HepG2 (cell line): ENCODE measurements around the gene SRP72. TPM values are rescaled to one million over a fixed set of nuclear protein-coding genes. Genes with fewer than 3 reads are reported as not detected.

Experiments
- ATAC-seq: fragments of 200-7000 bp; cut with Tn5 transposase; 3 replicates; pipeline ENCODE4 v1.9.1; 2020; ENCODE audit warnings: mild to moderate bottlenecking, moderate library complexity
- Bru-seq: library from RNA; stranded (reverse); fragments of 400-500 nt; gene quantifications from one replicate; lab custom pipeline; 2021; lab: Mats Ljungman, UMichigan
- BruChase-seq, 2 experiments: library from RNA; stranded (reverse); fragments of 400-500 nt; gene quantifications; one replicate each; lab custom pipeline; 2021; lab: Mats Ljungman, UMichigan
- BruUV-seq: library from RNA; stranded (reverse); fragments of 400-500 nt; replicated peaks from 2 replicates; lab custom pipeline; 2021; lab: Mats Ljungman, UMichigan
- CTCF ChIA-PET: fragments of 300-600 bp; formaldehyde crosslinking; extraction: SDS; loops from one replicate; lab custom pipeline; 2021; ENCODE audit warnings: low total read pairs, inconsistent platforms, low intra/inter-chr PET ratio; lab: Yijun Ruan, JAX
- POLR2A ChIA-PET: fragments of 350-600 bp; sonication (Branson Sonifier 250); formaldehyde crosslinking; loops from one replicate; lab custom pipeline; 2020; ENCODE audit warnings: antibody characterized with exemption, inconsistent platforms; lab: Yijun Ruan, JAX
- DNase-seq: peaks from one replicate; pipeline ENCODE4 v3.0.0-alpha.2; 2015; ENCODE audit warnings: low spot score
- FAIRE-seq: peaks from 3 replicates; lab custom pipeline; 2011; peaks lifted over from hg19 to GRCh38; lab: Jason Lieb, UNC
- H2AFZ ChIP-seq: one replicate; pipeline ENCODE4 v1.6.1; 2011; ENCODE audit warnings: low read length, inconsistent platforms
- H3K27ac ChIP-seq: fragments of 300-600 bp; 3 replicates; pipeline ENCODE4 v1.8.0; 2011; ENCODE audit warnings: mixed run types, mild to moderate bottlenecking, mixed read lengths, low read length, inconsistent platforms; ENCODE audit not compliant: insufficient read depth; ENCODE audit errors: extremely low read length
- H3K27me3 ChIP-seq, 2 experiments: fragments of 200-600 bp in 1 of 2; 2 replicates in 1 of 2; 3 replicates in 1 of 2; pipeline versions ENCODE4 v1.6.0 to v1.8.0; 2011; ENCODE audit warnings: low read length in 2 of 2, mild to moderate bottlenecking in 2 of 2, moderate library complexity in 2 of 2, inconsistent platforms in 1 of 2; ENCODE audit not compliant: insufficient read depth in 2 of 2, control insufficient read depth in 1 of 2
- H3K36me3 ChIP-seq, 2 experiments: fragments of 200-600 bp in 1 of 2; replicated peaks in 1 of 2; 2 replicates in 1 of 2; 3 replicates in 1 of 2; pipeline versions ENCODE4 v1.5.1 to v1.8.0; 2011; ENCODE audit warnings: low read length in 2 of 2, inconsistent platforms in 1 of 2; ENCODE audit not compliant: insufficient read depth in 2 of 2, control insufficient read depth in 1 of 2
- H3K4me1 ChIP-seq: 2 replicates; pipeline ENCODE4 v1.5.1; 2012; ENCODE audit warnings: low read length, inconsistent platforms; ENCODE audit not compliant: insufficient read depth
- H3K4me2 ChIP-seq: 2 replicates; pipeline ENCODE4 v1.6.0; 2011; ENCODE audit warnings: low read depth, low read length, inconsistent platforms
- H3K4me3 ChIP-seq, 3 experiments: fragments of 200-600 bp in 1 of 3; sonication (generic), shearing (Covaris generic) in 1 of 3; replicated peaks in 1 of 3; 2 replicates each; pipeline ENCODE4 v1.5.1; 2011 to 2016; ENCODE audit warnings: low read length in 3 of 3, inconsistent platforms in 2 of 3, low read depth in 2 of 3, mild to moderate bottlenecking in 2 of 3, control low read depth in 1 of 3, mixed read lengths in 1 of 3; ENCODE audit not compliant: insufficient read depth in 1 of 3
- H3K79me2 ChIP-seq: one replicate; pipeline ENCODE4 v1.6.1; 2011; ENCODE audit warnings: low read length, inconsistent platforms; ENCODE audit not compliant: insufficient read depth
- H3K9ac ChIP-seq: 2 replicates; pipeline ENCODE4 v1.6.0; 2011; ENCODE audit warnings: mild to moderate bottlenecking, low read depth, low read length, inconsistent platforms; ENCODE audit not compliant: insufficient read depth
- H3K9me3 ChIP-seq: 2 replicates; pipeline ENCODE4 v1.5.1; 2012; ENCODE audit warnings: mild to moderate bottlenecking, low read length
- H4K20me1 ChIP-seq: 2 replicates; pipeline ENCODE4 v1.6.0; 2011; ENCODE audit warnings: inconsistent platforms, mild to moderate bottlenecking, low read length, moderate library complexity; ENCODE audit not compliant: insufficient read depth
- CREB1 ChIP-seq, 2 experiments: fragments of 450-650 bp in 1 of 2; IDR thresholded peaks; 2 replicates each; pipeline ENCODE4 v1.6.1; 2016 to 2017; ENCODE audit warnings: control low read depth in 1 of 2, mild to moderate bottlenecking in 1 of 2, missing compliant biosample characterization in 1 of 2, missing genetic modification characterization in 1 of 2
- DBP ChIP-seq: sonication (generic); formaldehyde crosslinking; IDR thresholded peaks from 2 replicates; pipeline ENCODE4 v1.4.0; 2020; ENCODE audit warnings: missing genetic modification reagents; ENCODE audit errors: not compliant biosample characterization
- FOXP1 ChIP-seq, 2 experiments: fragments of 450-650 bp in 1 of 2; IDR thresholded peaks; 2 replicates each; pipeline ENCODE4 v1.6.1; 2017 to 2018; ENCODE audit warnings: antibody characterized with exemption in 1 of 2
- MYC ChIP-seq: sonication (generic); formaldehyde crosslinking; IDR thresholded peaks from 2 replicates; pipeline ENCODE4 v1.9.0; 2021; ENCODE audit warnings: missing genetic modification reagents, borderline replicate concordance
- SMARCE1 ChIP-seq: fragments of 450-650 bp; IDR thresholded peaks from 2 replicates; pipeline ENCODE4 v1.6.1; 2017; ENCODE audit warnings: borderline replicate concordance
- TIGD3 ChIP-seq: sonication (generic); formaldehyde crosslinking; IDR thresholded peaks from 2 replicates; pipeline ENCODE4 v1.5.1; 2020; ENCODE audit warnings: mild to moderate bottlenecking, missing genetic modification reagents, borderline replicate concordance
- ZFP41 ChIP-seq: sonication (generic); formaldehyde crosslinking; IDR thresholded peaks from 2 replicates; pipeline ENCODE4 v1.4.0; 2020; ENCODE audit warnings: mild to moderate bottlenecking, missing genetic modification reagents, borderline replicate concordance
- ZNF225 ChIP-seq: sonication (generic); formaldehyde crosslinking; IDR thresholded peaks from 2 replicates; pipeline ENCODE4 v1.4.0; 2020; ENCODE audit warnings: mild to moderate bottlenecking, missing genetic modification reagents
- ZNF235 ChIP-seq: sonication (generic); formaldehyde crosslinking; IDR thresholded peaks from 2 replicates; pipeline ENCODE4 v1.8.1; 2023; ENCODE audit warnings: mild to moderate bottlenecking, missing genetic modification reagents, borderline replicate concordance
- ZNF503 ChIP-seq: sonication (generic); formaldehyde crosslinking; IDR thresholded peaks from 2 replicates; pipeline ENCODE4 v1.4.0; 2020; ENCODE audit warnings: missing genetic modification reagents
- ZNF841 ChIP-seq: sonication (generic); formaldehyde crosslinking; IDR thresholded peaks from 2 replicates; pipeline ENCODE4 v1.8.1; 2023; ENCODE audit warnings: missing genetic modification reagents, borderline replicate concordance
- WGBS: methylation state at CpG from one replicate; pipeline ENCODE4 v1.1.6; 2017; ENCODE audit warnings: low lambda C conversion rate; 5-methylcytosine and 5-hydroxymethylcytosine counted together
- in situ Hi-C: cut with HindIII; loops from 2 replicates; pipeline ENCODE4 v1.10.0; 2017; ENCODE audit warnings: low pct_unique_long_range_greater_than_20kb; ENCODE audit not compliant: extremely low pct_ligation_motif_present
- intact Hi-C: fragments of 100-400 bp; cut with micrococcal nuclease; formaldehyde crosslinking; loops from one replicate; pipeline ENCODE4 v1.10.0; 2022; ENCODE audit not compliant: unreplicated experiment
- long read RNA-seq, 2 experiments: library from RNA in 1 of 2; library from polyadenylated mRNA in 1 of 2; stranded (forward) in 1 of 2; unstranded in 1 of 2; transcript quantifications; one replicate each; pipeline ENCODE4 v2.0.0, GENCODE V29; 2019 to 2022
- polyA minus RNA-seq, 3 experiments: library from RNA; depleted of rRNA, polyadenylated mRNA; stranded (reverse); fragments of >200 nt; gene quantifications; 2 replicates each; pipeline ENCODE4 v1.2.3, GENCODE V29; 2011; ENCODE audit warnings: low replicate concordance in 1 of 3
- polyA plus RNA-seq, 8 experiments: library from polyadenylated mRNA; depleted of rRNA in 3 of 8; stranded (reverse) in 7 of 8; unstranded in 1 of 8; fragments of >200 nt; fragmentation: Illumina TruSeq in 4 of 8; extraction: Trizol in 4 of 8; gene quantifications; 2 replicates each; pipeline versions ENCODE4 v1.2.1 to v1.2.3, GENCODE V29; 2011 to 2016; ENCODE audit warnings: low read depth in 4 of 8, missing spikeins in 1 of 8, mixed read lengths in 1 of 8; ENCODE audit not compliant: insufficient read depth in 1 of 8
- total RNA-seq, 5 experiments: library from RNA; depleted of rRNA; stranded (reverse); fragments of >200 nt; fragmentation: Illumina TruSeq; extraction: Trizol; gene quantifications; 2 replicates each; pipeline ENCODE4 v1.2.3, GENCODE V29; 2016; ENCODE audit warnings: low read depth in 1 of 5

Gene SRP72
- total RNA-seq (2016; rRNA removed; fragmentation: Illumina TruSeq; extraction: Trizol) (75.6 and 126 TPM in 2 replicates), polyA plus RNA-seq (2011; rRNA removed) (46.1 and 64.9 TPM in 2 replicates), polyA minus RNA-seq (2011; rRNA and poly(A)+ RNA removed; ENCODE audit: low replicate concordance) (54.7 and 55.6 TPM in 2 replicates), Bru-seq, nascent RNA (percentile 90 among the genes with signal in this experiment), BruChase-seq, experiment 1, labeled RNA remaining after a 6-hour chase (percentile 93 among the genes with signal in this experiment), BruChase-seq, experiment 2, labeled RNA remaining after a 2-hour chase (percentile 92 among the genes with signal in this experiment)
- 13.0 and 14.5 TPM in 2 replicates for total RNA-seq (2016; cell fraction: cytosol; rRNA removed; fragmentation: Illumina TruSeq; extraction: Trizol; ENCODE audit: low read depth)
- 74.7 and 123 TPM in 2 replicates for total RNA-seq (2016; cell fraction: insoluble cytoplasmic fraction; rRNA removed; fragmentation: Illumina TruSeq; extraction: Trizol)
- total RNA-seq (2016; cell fraction: membrane; rRNA removed; fragmentation: Illumina TruSeq; extraction: Trizol) = 40.7 and 48.1 TPM in 2 replicates
- 73.8 and 86.5 TPM in 2 replicates for total RNA-seq (2016; cell fraction: nucleus; rRNA removed; fragmentation: Illumina TruSeq; extraction: Trizol)
- polyA plus RNA-seq (2011; cell fraction: cytosol; rRNA removed) = 34.7 and 51.4 TPM in 2 replicates
- polyA plus RNA-seq (2011; cell fraction: nucleus; rRNA removed) = 23.9 and 32.9 TPM in 2 replicates
- 58.2 and 72.9 TPM in 2 replicates for polyA plus RNA-seq (2012)
- 14.8 and 15.2 TPM in 2 replicates for polyA plus RNA-seq (2016; cell fraction: cytosol; fragmentation: Illumina TruSeq; extraction: Trizol; ENCODE audit: low read depth)
- polyA plus RNA-seq (2016; cell fraction: insoluble cytoplasmic fraction; fragmentation: Illumina TruSeq; extraction: Trizol; ENCODE audit: low read depth) = 105 and 107 TPM in 2 replicates
- 27.5 and 32.0 TPM in 2 replicates for polyA plus RNA-seq (2016; cell fraction: membrane; fragmentation: Illumina TruSeq; extraction: Trizol; ENCODE audit: low read depth)
- 63.6 and 67.8 TPM in 2 replicates for polyA plus RNA-seq (2016; cell fraction: nucleus; fragmentation: Illumina TruSeq; extraction: Trizol; ENCODE audit: insufficient read depth, low read depth)
- 125 and 129 TPM in 2 replicates for polyA minus RNA-seq (2011; cell fraction: cytosol; rRNA and poly(A)+ RNA removed)
- polyA minus RNA-seq (2011; cell fraction: nucleus; rRNA and poly(A)+ RNA removed) = 141 and 163 TPM in 2 replicates
- long read RNA-seq, experiment 1, full-length matches to known transcripts = 16 of 90 reads
- long read RNA-seq, experiment 1, partial matches to known transcripts = 67 of 90 reads
- long read RNA-seq, experiment 1, other reads (novel, unspliced or antisense) = 7 of 90 reads
- long read RNA-seq, experiment 2, full-length matches to known transcripts = 72 of 179 reads
- long read RNA-seq, experiment 2, partial matches to known transcripts = 23 of 179 reads
- long read RNA-seq, experiment 2, other reads (novel, unspliced or antisense) = 84 of 179 reads

- intact Hi-C loops (loop anchor here (2.0 to 5.0 kb wide), 2 partner anchors 40 to 77 kb away; no protein-coding TSS in a partner anchor), in situ Hi-C loops (no loop called here)
- H3K4me2 ChIP-seq = peak within 1 kb of the TSS; percentile 90
- H3K4me1 ChIP-seq = peaks cover 25% of the 10 kb centered on the region
- peak within 1 kb of the TSS; percentile 83 for H3K27ac ChIP-seq
- ChIA-PET POLR2A (interaction anchor here (0.9 to 2.8 kb wide), 8 partner anchors 10 to 510 kb away, joined by 3 to 29 read pairs (median 7); partner anchors contain the start of genes AASDH, NOA1, PAICS and PPAT), CTCF (no interaction called here)
- H3K36me3 ChIP-seq = peaks cover 5 to 21% of the 10 kb centered on the region in 2 experiments
- BruUV-seq = no TSS peak
- DNase-seq (peak; percentile 82), FAIRE-seq (peak; percentile 90), ATAC-seq (peak; percentile 91)
- H3K9me3 ChIP-seq = no peaks in the 10 kb centered on the region
- H2AFZ ChIP-seq = peak within 1 kb of the TSS; percentile 80
- H3K79me2 ChIP-seq = peaks cover 60% of the 10 kb centered on the region
- peak within 1 kb of the TSS; percentile 79 to 90 (median 83) for H3K4me3 ChIP-seq
- H3K9ac ChIP-seq = peak within 1 kb of the TSS; percentile 98
- WGBS = 2% methylated on average over 30 of the region's 62 CpGs
- no peaks in the 10 kb centered on the region; a peak in 1 of 5 replicates for H3K27me3 ChIP-seq
- H4K20me1 ChIP-seq = peaks cover 18% of the 10 kb centered on the region
- TF ChIP-seq ZNF503 (CRISPR knock-in tag) (no peak), ZFP41 (CRISPR knock-in tag) (no peak), FOXP1 (IDR thresholded peaks at IDR 0.05) (no peak), FOXP1 (CRISPR knock-in tag; IDR thresholded peaks at IDR 0.05) (no peak), TIGD3 (no peak), ZNF841 (CRISPR knock-in tag) (no peak), ZNF225 (CRISPR knock-in tag) (0 out of 2 replicates have a peak, but pooled peaks have one; percentile 59), SMARCE1 (no peak), CREB1 (IDR thresholded peaks at IDR 0.05) (0 out of 2 replicates have a peak, but pooled peaks have one; percentile 23), CREB1 (CRISPR knock-in tag; IDR thresholded peaks at IDR 0.05) (no peak), MYC (CRISPR knock-in tag) (peak; percentile 58), ZNF235 (CRISPR knock-in tag) (0 out of 2 replicates have a peak, but pooled peaks have one; percentile 29), DBP (CRISPR knock-in tag) (no peak)
Observed at GRCh38 chr4:56467284-56468096, at the start of gene SRP72. TSS of gene SRP72 (plus strand) at chr4:56467617. CDS start at chr4:56467636, 19 bp downstream.
